Globus pallidus (tissue), 1 donor: Measurements from ENCODE around the gene RPN2.
"Not testable (repeated sequence)": the region's sequence is repeated elsewhere in the genome, so short reads cannot be mapped to it uniquely, and the experiment has no call there.

ENCODE experiments used
- DNase-seq: peaks from one replicate; pipeline ENCODE4 v3.0.0-alpha.2; 2015; ENCODE audit warnings: low spot score

RPN2 gene

GRCh38 chr20:37178839-37179682 is at the start of gene RPN2, which contains the start of gene MROH8:
Gene RPN2, plus strand, starts transcription at chr20:37179330. Its CDS starts 27 bp downstream, at chr20:37179357.
Gene MROH8, minus strand, starts transcription at chr20:37179548.
- peak; percentile 97 for DNase-seq

- DNase-seq: no peak
Observed at GRCh38 chr20:37131486-37131885, 47.6 kb upstream of the RPN2 start.

- no peak for DNase-seq
Observed at GRCh38 chr20:37133952-37134351, 45.2 kb upstream of the RPN2 start.

GRCh38 chr20:37137547-37137946 is 41.6 kb upstream of the RPN2 start:
- DNase-seq: no peak

- DNase-seq: no peak
Observed at GRCh38 chr20:37142708-37143107, 36.4 kb upstream of the RPN2 start.

- DNase-seq: no peak
Observed at GRCh38 chr20:37144856-37145404, 34.2 kb upstream of the RPN2 start.

GRCh38 chr20:37147250-37147649 is 31.9 kb upstream of the RPN2 start:
- no peak for DNase-seq

GRCh38 chr20:37150864-37151263 is 28.3 kb upstream of the RPN2 start:
- not testable (repeated sequence) for DNase-seq

- DNase-seq: no peak
Observed at GRCh38 chr20:37151529-37151928, 27.6 kb upstream of the RPN2 start.

GRCh38 chr20:37152284-37152683 is 26.8 kb upstream of the RPN2 start:
- no peak for DNase-seq

- no peak for DNase-seq
Observed at GRCh38 chr20:37154684-37155298, 24.3 kb upstream of the RPN2 start.

- DNase-seq: no peak
Observed at GRCh38 chr20:37155987-37156386, 23.1 kb upstream of the RPN2 start.

GRCh38 chr20:37158248-37158647 is 20.9 kb upstream of the RPN2 start:
- no peak for DNase-seq

GRCh38 chr20:37160683-37161082 is 18.4 kb upstream of the RPN2 start:
- DNase-seq: no peak

- no peak for DNase-seq
Observed at GRCh38 chr20:37161830-37162549, 17.1 kb upstream of the RPN2 start.

- no peak for DNase-seq
Observed at GRCh38 chr20:37162646-37163045, 16.5 kb upstream of the RPN2 start.

- no peak for DNase-seq
Observed at GRCh38 chr20:37163832-37164554, 15.1 kb upstream of the RPN2 start.

GRCh38 chr20:37165031-37165430 is 14.1 kb upstream of the RPN2 start:
- no peak for DNase-seq

- DNase-seq: no peak
Observed at GRCh38 chr20:37166867-37167266, 12.3 kb upstream of the RPN2 start.

- DNase-seq: no peak
Observed at GRCh38 chr20:37172836-37173235, 6.3 kb upstream of the RPN2 start.

- DNase-seq: no peak
Observed at GRCh38 chr20:37179683-37180524, 774 bp downstream of the RPN2 start.
